Measurements from ENCODE around the gene EVI5. TPM values are rescaled to one million over a fixed set of nuclear protein-coding genes. Genes with fewer than 3 reads are reported as not detected.

Gene EVI5
- 38.7 and 57.3 TPM in 2 replicates for total RNA-seq

DNA sequence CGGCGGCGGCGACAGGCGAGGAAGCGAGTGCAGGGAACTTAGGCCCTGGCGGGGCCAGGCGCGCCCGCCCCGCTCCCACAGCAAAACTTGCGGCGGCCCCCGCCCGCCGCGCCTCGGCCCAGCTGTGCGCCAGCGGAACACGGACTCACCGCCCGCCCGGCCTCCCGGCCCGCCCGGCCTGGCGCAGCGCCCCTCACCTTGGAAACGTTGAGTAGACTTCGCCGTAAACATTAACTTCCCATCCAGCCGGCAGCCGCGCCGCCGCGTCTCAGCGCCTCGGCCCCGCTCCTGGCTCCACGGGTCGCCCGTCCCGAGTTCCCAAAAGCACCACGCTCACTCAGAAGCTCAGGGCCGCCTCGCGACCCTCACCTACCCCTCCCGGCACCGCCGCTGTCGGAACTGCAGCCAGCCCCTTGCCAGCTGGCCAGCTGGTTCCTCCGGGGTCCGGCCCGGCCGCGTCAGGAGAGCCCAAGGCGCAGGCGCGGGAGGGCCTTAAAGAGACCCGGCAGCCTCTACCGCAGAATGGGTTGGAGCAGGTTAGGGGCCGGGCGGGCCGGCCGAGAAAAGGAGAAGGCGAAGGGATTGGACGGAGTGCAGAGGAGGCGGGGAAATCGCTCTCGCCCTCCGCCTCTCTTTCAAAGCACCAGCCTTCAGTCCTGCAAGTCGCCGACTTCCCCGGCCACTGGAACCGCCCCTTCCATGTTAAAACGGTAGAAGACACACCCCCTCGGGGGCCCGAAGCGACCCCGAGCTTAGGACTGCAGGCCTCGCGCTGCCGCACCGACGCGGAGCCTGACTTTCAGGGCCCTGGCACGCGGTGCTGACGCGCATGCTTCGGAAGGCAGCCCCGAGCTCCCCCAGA, at the start of gene EVI5:
TSS of gene EVI5 (minus strand) at position 470 of the 862 bp plus-strand sequence. CDS start 48,562 bp downstream, outside the sequence.

DNA sequence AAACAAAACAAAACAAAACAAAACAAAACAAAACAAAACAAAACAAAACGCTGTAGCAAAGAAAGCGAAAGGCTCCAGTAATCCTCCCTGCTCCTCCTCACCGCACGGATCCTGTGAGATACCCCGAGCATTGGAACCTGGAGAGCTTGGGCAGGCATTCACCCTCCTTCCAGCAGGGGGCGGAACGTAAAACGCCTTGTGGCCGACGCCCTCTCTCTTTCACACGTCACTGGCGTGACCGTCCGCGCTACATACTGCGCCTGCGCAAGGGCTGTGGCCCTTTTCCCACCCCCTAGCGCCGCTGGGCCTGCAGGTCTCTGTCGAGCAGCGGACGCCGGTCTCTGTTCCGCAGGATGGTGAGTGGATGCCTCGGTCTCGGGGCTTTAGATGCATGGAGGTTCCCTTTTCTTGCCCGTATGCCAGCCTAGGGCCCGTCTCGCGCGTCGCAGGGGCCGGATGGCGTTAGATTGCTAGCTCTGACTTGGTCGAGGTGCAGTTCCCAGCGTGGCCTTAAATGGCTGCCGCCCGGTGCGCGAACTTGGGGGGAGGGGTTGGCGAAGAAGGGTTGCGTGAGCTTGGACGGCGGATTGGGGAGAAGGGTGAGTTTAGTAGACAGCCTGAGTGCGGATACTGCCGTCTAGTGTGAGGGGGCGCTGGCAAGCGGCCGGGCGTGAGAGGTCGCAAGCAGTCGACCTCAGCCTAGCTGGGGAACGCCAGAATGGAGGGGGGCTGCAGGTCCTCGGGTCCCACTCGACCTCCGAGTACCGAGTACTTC, 47.0 kb upstream of the EVI5 start, which contains the start of gene RPL5:
TSS of gene RPL5 (plus strand) at position 279 of the 775 bp plus-strand sequence. CDS start at position 354, 75 bp downstream.

DNA sequence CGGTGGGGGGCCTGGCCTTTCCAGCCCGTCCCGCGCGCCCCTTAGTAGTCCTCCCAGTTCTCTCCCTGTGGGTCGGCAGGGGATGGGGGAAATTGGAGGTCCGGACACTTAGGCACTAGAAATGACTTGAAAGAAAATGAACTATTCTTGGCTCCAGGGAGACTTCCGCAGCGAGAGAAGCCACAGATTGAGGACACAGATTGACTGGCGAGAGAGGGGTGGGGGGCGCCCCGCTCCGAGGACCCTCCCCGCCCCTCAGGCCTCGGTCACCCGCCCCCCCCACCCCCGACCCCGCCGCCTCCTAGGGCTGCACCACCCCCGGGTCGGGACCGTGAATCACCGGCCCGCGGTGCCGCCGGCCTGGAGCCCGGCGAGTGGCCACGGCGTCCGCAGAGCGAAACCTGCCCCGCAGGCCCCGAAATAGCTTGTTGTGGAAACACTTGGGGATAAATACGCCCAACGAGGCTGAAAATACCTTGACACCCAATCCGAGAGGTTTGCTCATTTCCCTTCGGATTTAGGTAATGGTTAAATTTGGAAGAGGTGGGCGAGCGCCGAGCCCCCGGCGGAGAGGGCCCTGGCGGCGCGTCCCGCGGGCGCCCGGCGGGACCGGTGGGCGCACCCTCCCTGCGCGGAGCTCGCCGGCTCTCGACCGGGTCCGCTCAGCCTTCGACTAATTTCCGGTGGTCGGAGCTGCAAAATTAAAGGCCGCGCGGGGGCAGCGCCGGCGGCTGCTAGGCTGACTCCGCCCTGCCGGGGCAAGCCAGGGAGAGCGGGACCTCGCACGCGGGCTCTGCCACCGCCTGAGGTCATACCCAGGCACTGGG, 298.4 kb downstream of the EVI5 start, which contains the start of gene GFI1:
TSS of gene GFI1 (minus strand) at position 675 of the 827 bp plus-strand sequence. CDS start 3,438 bp downstream, outside the sequence.

Small RNAs within 50 kb of the gene (small RNA-seq; reads per million reads assigned to genes)
- not detected for gene AC104332.2
- 3.1 reads per million, percentile 86 among the genes with 10 or more reads in this experiment for gene RNU4-59P

Other genes with a start within 250 kb of the EVI5 start
- gene RPL5, start 46.9 kb upstream of the EVI5 start, total RNA-seq, result 844 and 972 TPM in 2 replicates
- 4.9 and 5.1 TPM in 2 replicates for gene DIPK1A, start 176.4 kb upstream of the EVI5 start, total RNA-seq

All from placental epithelial cell (primary cell).